HK-2 (cell line): ENCODE measurements around the gene AGMAT.

Experiments
- DNase-seq: peaks from one replicate; pipeline ENCODE4 v3.0.0-alpha.2; 2018; ENCODE audit not compliant: unreplicated experiment

AGMAT gene

DNA sequence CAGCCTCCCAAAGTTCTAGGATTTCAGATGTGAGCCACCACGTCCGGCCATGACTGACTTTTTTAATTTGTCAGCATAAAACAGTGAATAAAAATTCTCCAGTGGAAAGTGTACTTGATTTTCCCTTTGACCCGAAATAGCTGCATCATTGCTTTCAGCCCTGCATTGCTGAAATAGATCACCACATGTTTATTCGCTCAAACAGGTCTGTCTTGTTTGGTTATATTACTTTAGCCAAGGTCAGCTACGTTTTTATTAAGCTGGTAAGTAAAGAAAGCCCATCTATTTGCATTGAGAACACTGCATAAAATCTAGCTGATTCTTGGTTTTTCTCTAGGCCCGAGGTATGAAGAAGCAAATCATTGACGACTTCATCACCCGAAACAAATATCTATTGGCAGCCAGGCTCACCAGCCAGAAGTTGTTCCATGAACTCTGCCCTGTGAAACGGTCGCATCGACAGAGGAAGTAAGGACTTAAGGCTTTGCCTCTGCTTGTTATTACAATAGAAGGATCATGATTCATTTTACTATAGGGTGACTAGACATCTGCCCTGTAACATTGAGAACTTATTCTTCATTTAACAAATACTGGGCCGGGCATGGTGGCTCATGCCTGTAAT is 25.6 kb downstream of the AGMAT start:
- no peak for DNase-seq

- no peak for DNase-seq
Measured at GRCh38 chr1:15558516-15558915, 26.3 kb downstream of the AGMAT start.

- no peak for DNase-seq
Measured at GRCh38 chr1:15557594-15557993, 27.3 kb downstream of the AGMAT start.

- DNase-seq = no peak
Measured at GRCh38 chr1:15557008-15557407, 27.8 kb downstream of the AGMAT start.

GRCh38 chr1:15550573-15550972 is 34.3 kb downstream of the AGMAT start:
- no peak for DNase-seq

DNA sequence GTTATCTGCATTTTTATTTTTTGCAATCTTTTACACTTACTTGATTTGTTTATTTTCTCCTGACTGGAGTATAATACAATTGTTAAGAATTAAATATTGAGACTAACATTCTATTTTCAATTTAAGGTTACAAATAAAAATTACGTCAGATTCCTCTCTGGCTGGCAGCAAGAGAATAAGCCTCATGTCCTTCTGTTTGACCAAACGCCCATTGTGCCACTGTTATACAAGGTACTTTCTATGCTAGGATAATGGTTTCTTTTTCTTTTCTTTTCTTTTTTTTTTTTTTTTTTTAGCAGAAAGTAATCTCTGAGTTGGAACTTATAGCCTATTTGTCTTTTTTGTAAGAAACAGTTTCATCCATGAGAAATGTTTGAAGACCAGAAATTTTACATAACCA is 38.2 kb downstream of the AGMAT start:
- DNase-seq = no peak

- DNase-seq = no peak
Measured at GRCh38 chr1:15543589-15544568, 41.0 kb downstream of the AGMAT start.

- no peak for DNase-seq
Measured at GRCh38 chr1:15543251-15543588, 41.6 kb downstream of the AGMAT start.

DNA sequence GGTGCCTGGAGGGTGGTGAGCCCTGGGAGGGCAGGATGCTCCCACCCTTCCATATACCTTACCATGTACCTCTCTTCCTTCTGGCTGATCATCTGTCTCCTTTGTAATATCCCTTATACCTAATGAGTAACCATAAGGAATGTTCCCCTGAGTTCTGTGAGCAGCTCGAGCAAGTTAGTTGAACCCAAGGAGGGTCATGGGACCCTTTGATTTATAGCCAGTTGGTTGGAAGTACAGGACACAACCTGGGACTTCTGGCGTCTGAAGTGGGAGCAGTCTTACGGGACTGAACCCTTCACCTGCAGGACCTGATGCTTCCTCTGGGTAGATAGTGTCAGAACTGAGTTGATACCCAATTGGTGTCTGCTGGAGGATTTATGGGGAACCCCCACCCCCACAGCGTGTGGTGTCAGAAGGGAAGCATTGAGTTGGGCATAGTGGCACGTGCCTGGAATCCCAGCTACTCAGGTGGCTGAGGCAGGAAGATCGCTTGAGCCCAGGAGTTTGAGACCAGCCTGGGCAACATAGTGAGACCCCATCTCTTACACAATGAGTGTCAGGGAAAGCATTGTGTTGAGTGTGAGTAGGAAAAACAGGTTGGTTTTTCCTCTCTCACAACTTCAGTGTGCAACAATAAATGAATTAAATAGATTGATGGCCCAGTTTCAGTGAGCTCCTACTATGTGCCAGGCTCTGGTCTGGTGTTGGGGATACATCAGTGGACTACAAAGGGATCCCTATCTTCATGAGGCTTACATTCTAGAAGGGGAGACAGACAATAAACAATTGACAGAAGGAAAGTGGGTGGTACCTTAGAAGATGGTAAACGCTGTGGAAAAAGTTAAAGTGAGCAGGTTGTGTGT is 42.2 kb downstream of the AGMAT start:
- no peak for DNase-seq

- DNase-seq = no peak
Measured at GRCh38 chr1:15541231-15541792, 43.5 kb downstream of the AGMAT start.

GRCh38 chr1:15540186-15540585 is 44.7 kb downstream of the AGMAT start:
- DNase-seq = no peak

DNA sequence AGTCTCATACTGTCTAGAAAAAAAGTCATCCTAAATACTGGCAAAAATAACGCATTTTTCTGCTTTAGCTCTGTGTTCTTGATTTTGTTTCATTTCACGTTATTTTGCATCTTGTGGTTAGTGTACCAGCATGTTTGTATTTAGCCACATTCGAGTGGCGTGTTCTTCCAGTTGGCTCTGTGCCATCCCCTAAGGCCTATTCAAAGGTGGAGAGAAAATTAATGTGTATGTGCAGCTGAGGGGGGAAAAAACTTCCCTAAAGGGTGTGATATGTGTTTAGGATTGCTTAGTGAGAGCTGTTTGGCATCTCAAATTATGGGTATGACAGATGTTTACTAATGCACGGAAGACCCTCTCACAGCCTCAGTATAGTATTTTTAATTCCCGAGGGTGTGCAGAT is 46.1 kb downstream of the AGMAT start:
- DNase-seq = no peak

- no peak for DNase-seq
Measured at GRCh38 chr1:15531682-15532081, 53.2 kb downstream of the AGMAT start.

DNA sequence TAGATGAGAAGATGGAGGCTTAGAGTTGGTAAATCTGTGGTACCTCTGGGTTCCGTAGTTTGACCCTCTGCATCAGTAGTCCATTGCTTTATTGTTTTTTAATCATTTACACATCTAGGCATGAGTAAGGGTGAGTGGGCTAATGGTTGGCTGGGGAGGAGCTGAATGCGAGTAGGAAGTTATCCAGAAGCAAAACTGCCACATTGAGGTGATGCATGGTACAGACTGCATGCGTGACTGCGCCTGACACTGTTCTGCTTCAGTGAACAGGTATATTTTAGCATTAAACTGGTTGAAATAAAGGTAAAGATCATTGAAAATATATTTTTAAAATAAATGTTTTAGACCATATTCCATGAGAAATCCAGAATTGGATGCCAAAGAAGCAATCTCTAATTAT is 53.8 kb downstream of the AGMAT start:
- peak; percentile 26 for DNase-seq

DNA sequence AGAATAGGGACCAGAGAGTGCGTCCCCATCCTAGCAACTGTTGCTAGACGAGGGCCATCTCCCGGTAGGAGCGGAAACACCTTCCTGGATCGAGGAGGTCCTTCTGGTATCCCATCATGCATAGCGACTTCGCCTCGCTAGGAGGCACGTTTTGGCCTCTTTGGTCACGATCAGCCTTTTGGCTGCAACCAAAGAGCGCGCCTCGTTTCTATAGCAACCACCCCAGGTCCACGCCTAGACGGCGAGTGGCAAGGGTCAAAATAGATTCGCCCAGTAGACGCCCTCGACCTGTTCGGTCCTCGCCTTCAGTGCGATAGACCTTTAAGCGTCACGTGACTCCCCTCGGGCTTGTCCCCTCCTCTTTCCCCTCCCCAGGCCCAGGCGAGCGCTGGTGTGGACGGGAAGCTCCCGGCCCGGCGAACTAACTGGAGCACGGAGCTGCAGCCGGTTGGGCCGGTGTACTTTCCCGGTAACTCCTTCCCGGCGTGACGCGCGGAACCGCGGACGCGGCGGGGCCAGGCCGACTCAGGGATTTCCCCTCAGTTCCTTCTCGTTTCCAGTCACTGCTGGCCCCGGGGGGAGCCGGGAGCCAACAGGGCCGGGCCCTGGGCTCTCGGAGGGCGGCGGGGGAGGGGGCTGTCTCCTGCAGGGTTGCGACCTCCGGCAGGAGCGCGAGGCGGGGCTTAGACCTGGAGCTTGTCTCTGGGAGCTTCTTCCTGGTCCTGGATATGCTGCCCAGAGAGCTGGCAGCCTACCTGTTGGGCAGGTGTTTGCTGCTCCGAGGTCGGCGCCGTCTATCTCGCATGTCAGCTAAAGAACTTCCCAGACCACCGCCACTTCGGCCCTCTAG is 58.1 kb downstream of the AGMAT start, which contains the start of gene DNAJC16:
DNAJC16 (plus strand) TSS at position 359 of the 850 bp plus-strand sequence. CDS start 2,258 bp downstream, outside the sequence.
- peak; percentile 99 for DNase-seq

DNA sequence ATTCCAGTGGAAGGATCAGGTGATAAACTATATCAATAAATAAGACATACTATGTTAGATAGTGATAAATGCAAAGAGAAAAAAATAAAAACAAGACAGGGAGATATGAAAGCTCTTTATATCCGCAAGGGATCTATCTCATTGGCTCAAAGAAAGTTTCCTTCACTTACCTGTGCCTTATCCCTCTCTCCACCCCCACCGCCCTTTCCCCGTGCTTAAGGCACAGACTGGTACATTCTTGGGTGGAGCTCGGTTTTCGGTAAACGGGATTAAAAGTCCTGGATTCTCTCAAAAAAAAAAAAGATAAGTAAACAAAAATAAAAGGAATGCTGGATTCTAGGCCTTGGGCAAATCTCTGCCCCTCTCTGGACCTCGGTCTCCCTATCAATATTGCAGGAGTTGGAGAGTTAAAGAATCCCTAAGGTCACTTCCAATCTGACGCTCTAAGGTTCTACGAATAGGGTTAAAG is 58.8 kb downstream of the AGMAT start:
- no peak for DNase-seq

GRCh38 chr1:15525050-15526020 is 59.5 kb downstream of the AGMAT start:
- DNase-seq = peak; percentile 99

- DNase-seq = peak; percentile 100
Measured at GRCh38 chr1:15524283-15525049, 60.4 kb downstream of the AGMAT start.

DNA sequence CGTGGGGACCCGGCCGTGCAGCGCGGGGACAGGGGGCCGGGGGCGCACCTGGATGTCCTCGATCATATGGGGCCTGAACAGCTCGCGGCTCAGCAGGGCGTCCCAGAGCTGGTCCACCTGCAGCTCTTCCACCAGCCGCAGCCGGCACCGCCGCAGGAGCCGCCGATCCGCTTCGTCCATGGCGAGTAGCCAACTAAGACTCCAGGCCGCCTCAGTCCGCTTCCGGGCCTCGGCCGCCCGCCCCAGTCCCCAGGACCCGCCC is 60.9 kb downstream of the AGMAT start, which contains the start of gene CASP9:
CASP9 (minus strand) TSS at position 195 of the 262 bp plus-strand sequence; CDS start at position 180, 15 bp downstream.
- no peak for DNase-seq
